Esophagus (tissue), 2 donors: ENCODE data around the gene ZBTB38. TPM values are rescaled to one million over a fixed set of nuclear protein-coding genes. Genes with fewer than 3 reads are reported as not detected.

ENCODE experiments used
- H3K27ac ChIP-seq, 2 donors: one replicate each; pipeline ENCODE4 v1.5.1; 2013; ENCODE audit warnings: low read depth in 2 of 2, mild to moderate bottlenecking in 2 of 2, inconsistent platforms in 1 of 2, low read length in 1 of 2, moderate library complexity in 1 of 2
- H3K27me3 ChIP-seq, 2 donors: one replicate each; pipeline ENCODE4 v1.6.1; 2013; ENCODE audit warnings: low read length in 2 of 2, control low read depth in 1 of 2, mild to moderate bottlenecking in 1 of 2; ENCODE audit not compliant: insufficient read depth in 2 of 2, control insufficient read depth in 1 of 2
- H3K36me3 ChIP-seq, 2 donors: one replicate each; pipeline ENCODE4 v1.6.1; 2013; ENCODE audit warnings: low read length in 1 of 2; ENCODE audit not compliant: control insufficient read depth in 2 of 2, insufficient read depth in 2 of 2
- H3K4me1 ChIP-seq, 2 donors: one replicate each; pipeline ENCODE4 v1.6.1; 2013; ENCODE audit warnings: low read length in 1 of 2; ENCODE audit not compliant: control insufficient read depth in 2 of 2, insufficient read depth in 2 of 2
- H3K4me3 ChIP-seq, 2 donors: one replicate each; pipeline ENCODE4 v1.5.1; 2013; ENCODE audit warnings: low read length in 2 of 2, mild to moderate bottlenecking in 2 of 2, low read depth in 1 of 2, moderate library complexity in 1 of 2
- H3K9me3 ChIP-seq, 2 donors: one replicate each; pipeline ENCODE4 v1.6.1; 2013; ENCODE audit warnings: mild to moderate bottlenecking in 2 of 2, low read depth in 1 of 2, low read length in 1 of 2, moderate library complexity in 1 of 2; ENCODE audit not compliant: control insufficient read depth in 2 of 2, insufficient read depth in 1 of 2
- WGBS, 2 donors: extraction: QIAGEN DNeasy Blood & Tissue Kit; methylation state at CpG; one replicate each; pipeline ENCODE4 v1.1.7; 2013; 5-methylcytosine and 5-hydroxymethylcytosine counted together
- polyA plus RNA-seq, 2 donors: library from polyadenylated mRNA; stranded (reverse); fragments of 200-250 nt; gene quantifications; one replicate each; pipeline ENCODE4 v1.2.3, GENCODE V29; 2013
- donor health status: healthy with polysubstance abuse.
- donor health status: Bipolar disorder and iron deficiency.

Gene ZBTB38
- polyA plus RNA-seq, 2 donors = 3.4 to 5.9 TPM

- Histone ChIP-seq H3K4me1 (no peaks in the 10 kb centered on the region), H3K9me3 (no peaks in the 10 kb centered on the region), H3K27ac (no peak overlapping the region), H3K27me3 (no peaks in the 10 kb centered on the region), H3K4me3 (no peak overlapping the region), H3K36me3 (no peaks in the 10 kb centered on the region)
- 74 to 80% methylated on average over 2 of the region's 2 CpGs for WGBS, 2 donors
These were observed 30.9 kb downstream of the ZBTB38 start for GRCh38 chr3:141399200-141399599.

- 63 to 77% methylated on average over 5 of the region's 5 CpGs for WGBS, 2 donors
- no peak overlapping the region for H3K4me3 ChIP-seq
- H3K27ac ChIP-seq = peak overlapping the region; percentile 40 to 75
- no peaks in the 10 kb centered on the region for H3K9me3 ChIP-seq
- H3K36me3 ChIP-seq = peaks cover 5 to 6% of the 10 kb centered on the region in 2 donors
- H3K27me3 ChIP-seq = no peaks in the 10 kb centered on the region
- peaks cover 2% of the 10 kb centered on the region in 2 donors for H3K4me1 ChIP-seq
These were observed 32.0 kb downstream of the ZBTB38 start for GRCh38 chr3:141400073-141400971.

GRCh38 chr3:141401095-141401494, 32.8 kb downstream of the ZBTB38 start:
- Histone ChIP-seq H3K36me3 (peaks cover 5 to 6% of the 10 kb centered on the region in 2 donors), H3K27ac (no peak overlapping the region), H3K9me3 (no peaks in the 10 kb centered on the region), H3K4me3 (no peak overlapping the region), H3K4me1 (peaks cover 2% of the 10 kb centered on the region in 2 donors), H3K27me3 (no peaks in the 10 kb centered on the region)
- WGBS, 2 donors = 56 to 80% methylated on average over 1 of the region's 1 CpG

GRCh38 chr3:141401573-141402475, 33.5 kb downstream of the ZBTB38 start:
- Histone ChIP-seq H3K4me1 (peaks cover 2% of the 10 kb centered on the region in 2 donors), H3K27me3 (no peaks in the 10 kb centered on the region), H3K27ac (peak overlapping the region; percentile 82 to 89), H3K4me3 (peak overlapping the region; percentile 67 to 71), H3K36me3 (peaks cover 5 to 6% of the 10 kb centered on the region in 2 donors), H3K9me3 (no peaks in the 10 kb centered on the region)
- WGBS, 2 donors = 6% methylated on average over 49 to 59 of the region's 59 CpGs

GRCh38 chr3:141402476-141403171, 34.3 kb downstream of the ZBTB38 start:
- Histone ChIP-seq H3K4me3 (peak overlapping the region; percentile 67 to 71), H3K27ac (peak overlapping the region; percentile 82 to 89), H3K36me3 (peaks cover 5 to 6% of the 10 kb centered on the region in 2 donors), H3K9me3 (no peaks in the 10 kb centered on the region), H3K27me3 (no peaks in the 10 kb centered on the region), H3K4me1 (peaks cover 2% of the 10 kb centered on the region in 2 donors)
- WGBS, 2 donors = 1 to 2% methylated on average over 52 to 58 of the region's 58 CpGs

GRCh38 chr3:141403576-141403975, 35.3 kb downstream of the ZBTB38 start:
- peaks cover 2% of the 10 kb centered on the region in 2 donors for H3K4me1 ChIP-seq
- H3K27me3 ChIP-seq = no peaks in the 10 kb centered on the region
- peak overlapping the region in 1 of 2 donors; percentile 67 for H3K4me3 ChIP-seq
- H3K36me3 ChIP-seq = peaks cover 5 to 6% of the 10 kb centered on the region in 2 donors
- peak overlapping the region in 1 of 2 donors; percentile 1 for H3K27ac ChIP-seq
- 58 to 68% methylated on average over 4 of the region's 4 CpGs for WGBS, 2 donors
- H3K9me3 ChIP-seq = no peaks in the 10 kb centered on the region

GRCh38 chr3:141405025-141405424, 36.7 kb downstream of the ZBTB38 start:
- H3K27ac ChIP-seq = no peak overlapping the region
- WGBS, 2 donors = 90 to 91% methylated on average over 3 of the region's 3 CpGs
- no peaks in the 10 kb centered on the region for H3K9me3 ChIP-seq
- peaks cover 2 to 6% of the 10 kb centered on the region in 2 donors for H3K4me1 ChIP-seq
- peaks cover 5 to 6% of the 10 kb centered on the region in 2 donors for H3K36me3 ChIP-seq
- H3K4me3 ChIP-seq = no peak overlapping the region
- H3K27me3 ChIP-seq = no peaks in the 10 kb centered on the region

- Histone ChIP-seq H3K4me3 (no peak overlapping the region), H3K36me3 (peaks cover 5 to 6% of the 10 kb centered on the region in 2 donors), H3K4me1 (peaks cover 2 to 6% of the 10 kb centered on the region in 2 donors), H3K9me3 (no peaks in the 10 kb centered on the region), H3K27ac (no peak overlapping the region), H3K27me3 (no peaks in the 10 kb centered on the region)
- WGBS, 2 donors = 86 to 89% methylated on average over 4 of the region's 4 CpGs
These were observed 37.3 kb downstream of the ZBTB38 start for GRCh38 chr3:141405591-141405990.

GRCh38 chr3:141406265-141406664, 38.0 kb downstream of the ZBTB38 start:
- Histone ChIP-seq H3K4me3 (no peak overlapping the region), H3K4me1 (peaks cover 2 to 7% of the 10 kb centered on the region in 2 donors), H3K27ac (peak overlapping the region; percentile 40 to 62), H3K36me3 (peaks cover 5 to 6% of the 10 kb centered on the region in 2 donors), H3K27me3 (no peaks in the 10 kb centered on the region), H3K9me3 (no peaks in the 10 kb centered on the region)
- 93 to 96% methylated on average over 2 of the region's 2 CpGs for WGBS, 2 donors
